GM19035 (cell line): ENCODE measurements around the gene GPN1.
A peak's percentile ranks its signal among the peaks of the same experiment; 100 is the strongest.
"Not testable (repeated sequence)": the region's sequence is repeated elsewhere in the genome, so short reads cannot be mapped to it uniquely, and the experiment has no call there.

Source experiments
- ATAC-seq: cut with Tn5 transposase; IDR thresholded peaks from one replicate; pipeline ENCODE4 v1.9.1; 2021; ENCODE audit not compliant: unreplicated experiment

GPN1 gene

GRCh38 chr2:27628767-27629709 lies at the start of gene GPN1, which contains the start of gene CCDC121:
TSS of gene GPN1 (plus strand) at chr2:27629050. CDS start at chr2:27629059, 9 bp downstream.
TSS of gene CCDC121 (minus strand) at chr2:27629012. CDS start at chr2:27627799, 1,213 bp downstream.
- peak; percentile 99 for ATAC-seq

- no peak for ATAC-seq
These were observed 47.3 kb upstream of the GPN1 start for GRCh38 chr2:27581417-27582128.

DNA sequence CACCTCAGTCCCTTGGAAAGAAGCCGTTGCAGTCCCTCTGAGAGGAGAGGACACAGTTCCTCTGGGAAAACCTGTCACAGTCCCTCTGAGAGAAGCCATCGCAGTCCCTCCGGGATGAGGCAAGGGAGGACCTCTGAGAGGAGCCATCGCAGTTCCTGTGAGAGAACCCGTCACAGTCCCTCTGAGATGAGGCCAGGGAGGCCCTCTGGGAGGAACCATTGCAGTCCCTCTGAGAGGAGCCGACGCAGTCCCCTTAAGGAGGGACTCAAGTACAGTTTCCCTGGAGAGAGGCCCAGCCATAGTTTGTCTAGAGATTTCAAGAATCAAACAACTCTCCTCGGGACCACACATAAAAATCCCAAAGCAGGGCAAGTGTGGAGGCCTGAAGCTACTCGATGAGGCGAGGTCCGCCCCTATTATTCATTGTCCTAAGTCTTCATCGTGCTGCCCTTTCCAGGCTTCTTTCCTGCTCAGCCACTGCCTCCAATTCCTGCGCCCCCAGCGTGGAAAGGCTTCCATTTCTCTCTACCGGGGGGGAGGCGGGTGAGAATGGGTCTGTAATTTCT lies 46.6 kb upstream of the GPN1 start:
- ATAC-seq, result no peak

GRCh38 chr2:27582695-27583389 lies 46.0 kb upstream of the GPN1 start, which contains the start of gene ZNF512:
TSS of gene ZNF512 (plus strand) at chr2:27583042. CDS start at chr2:27583113, 71 bp downstream.
- peak; percentile 94 for ATAC-seq

DNA sequence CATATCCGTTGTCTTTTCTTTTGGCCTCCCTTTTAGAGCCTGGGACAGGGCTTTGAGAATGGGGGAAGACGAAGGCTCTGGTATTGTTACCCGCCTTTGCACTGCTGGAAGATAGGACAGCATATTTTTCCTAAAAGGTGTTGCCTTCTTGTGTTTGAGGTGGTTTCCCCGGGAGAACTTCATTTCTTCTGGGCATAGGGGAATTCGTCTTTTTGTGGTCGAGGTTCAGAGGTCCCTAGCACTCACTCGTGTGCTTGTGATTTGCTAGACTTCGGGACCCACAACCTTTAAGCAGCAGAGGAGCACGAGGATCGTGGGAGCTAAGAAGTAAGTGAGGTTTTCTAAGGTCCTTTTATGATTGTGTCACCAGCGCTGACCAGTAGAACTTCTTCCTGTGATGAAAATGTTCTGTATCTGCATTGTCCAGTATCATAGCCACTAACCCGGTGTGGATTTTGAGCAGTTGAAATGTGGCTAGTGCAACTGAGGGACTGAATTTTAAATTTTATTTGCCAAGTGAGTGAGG lies 45.4 kb upstream of the GPN1 start:
- ATAC-seq, result no peak

DNA sequence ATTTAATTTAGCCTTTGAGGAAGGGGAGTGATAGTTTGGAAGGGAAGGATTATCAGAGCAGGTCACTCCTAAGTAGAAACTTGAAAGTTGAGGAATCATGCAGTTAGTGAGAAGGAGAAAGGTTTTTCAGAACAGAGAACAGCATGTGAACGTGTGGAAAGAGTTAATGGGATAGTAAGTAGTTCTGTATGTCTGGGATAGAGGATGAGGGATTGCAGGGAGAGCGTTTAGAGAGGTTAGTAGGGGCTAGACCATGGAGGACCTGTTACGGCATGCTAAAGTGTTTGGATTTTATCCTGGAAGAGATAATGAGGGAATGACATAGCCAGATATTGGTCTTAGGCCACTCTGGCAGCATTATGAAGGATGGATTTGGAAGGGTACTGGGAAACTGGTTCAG lies 44.3 kb upstream of the GPN1 start:
- ATAC-seq, result no peak

- ATAC-seq, result no peak
These were observed 41.8 kb upstream of the GPN1 start for GRCh38 chr2:27587025-27587424.

- no peak for ATAC-seq
These were observed 40.5 kb upstream of the GPN1 start for GRCh38 chr2:27588308-27588707.

GRCh38 chr2:27591745-27592144 lies 37.1 kb upstream of the GPN1 start:
- ATAC-seq, result no peak

GRCh38 chr2:27593240-27593639 lies 35.6 kb upstream of the GPN1 start:
- no peak for ATAC-seq

DNA sequence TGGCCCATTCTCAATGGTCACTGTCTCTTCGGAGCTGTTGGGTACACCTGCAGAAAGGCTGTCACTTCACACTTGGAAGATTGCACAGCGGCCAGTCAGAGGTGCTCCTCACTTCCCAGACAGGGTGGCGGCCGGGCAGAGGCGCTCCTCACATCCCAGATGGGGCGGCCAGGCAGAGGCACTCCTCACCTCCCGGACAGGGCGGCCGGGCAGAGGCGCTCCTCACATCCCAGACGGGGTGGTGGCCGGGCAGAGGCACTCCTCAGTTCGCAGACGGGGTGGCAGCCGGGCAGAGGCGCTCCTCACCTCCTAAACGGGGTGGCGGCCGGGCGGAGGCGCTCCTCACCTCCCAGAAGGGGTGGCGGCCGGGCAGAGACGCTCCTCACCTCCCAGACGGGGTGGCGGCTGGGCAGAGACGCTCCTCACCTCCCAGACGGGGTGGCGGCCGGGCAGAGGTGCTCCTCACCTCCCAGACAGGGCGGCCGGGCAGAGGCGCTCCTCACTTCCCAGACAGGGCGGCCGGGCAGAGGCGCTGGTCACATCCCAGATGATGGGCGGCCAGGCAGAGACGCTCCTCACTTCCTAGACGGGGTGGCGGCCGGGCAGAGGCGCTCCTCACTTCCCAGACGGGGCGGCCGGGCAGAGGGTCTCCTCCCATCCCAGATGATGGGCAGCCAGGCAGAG lies 34.7 kb upstream of the GPN1 start:
- not testable (repeated sequence) for ATAC-seq

- ATAC-seq, result not testable (repeated sequence)
These were observed 33.4 kb upstream of the GPN1 start for GRCh38 chr2:27595412-27595811.

GRCh38 chr2:27596627-27597026 lies 32.2 kb upstream of the GPN1 start:
- ATAC-seq, result no peak

GRCh38 chr2:27606611-27607010 lies 22.2 kb upstream of the GPN1 start:
- no peak for ATAC-seq

- no peak for ATAC-seq
These were observed 14.9 kb upstream of the GPN1 start for GRCh38 chr2:27613985-27614384.

DNA sequence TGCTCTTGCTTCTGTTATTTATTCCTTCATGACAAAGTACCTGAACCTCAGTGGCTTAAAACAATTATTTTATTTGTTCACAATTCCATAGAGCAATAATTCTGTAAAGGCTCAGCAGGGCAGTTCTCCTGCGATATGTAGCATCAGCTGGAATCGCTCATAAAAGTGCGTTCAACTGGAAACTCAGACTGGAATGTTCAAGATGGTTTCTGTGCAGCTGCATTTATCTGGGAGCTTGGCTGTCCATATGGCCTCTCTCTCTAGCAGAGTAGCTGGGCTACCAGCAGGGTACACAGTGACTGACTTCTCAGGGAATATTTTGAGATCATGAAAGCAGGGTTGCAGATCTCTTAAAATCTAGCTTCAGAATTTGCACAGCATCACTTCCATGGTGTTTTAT lies 13.5 kb upstream of the GPN1 start:
- no peak for ATAC-seq

- no peak for ATAC-seq
These were observed 7.3 kb upstream of the GPN1 start for GRCh38 chr2:27621524-27621923.

GRCh38 chr2:27622921-27623384 lies 5.9 kb upstream of the GPN1 start:
- ATAC-seq, result no peak

- ATAC-seq, result no peak
These were observed 3.9 kb upstream of the GPN1 start for GRCh38 chr2:27624943-27625342.

GRCh38 chr2:27626323-27626722 lies 2.5 kb upstream of the GPN1 start:
- not testable (repeated sequence) for ATAC-seq
